ENCODE data around the gene CNGB1.

DNA sequence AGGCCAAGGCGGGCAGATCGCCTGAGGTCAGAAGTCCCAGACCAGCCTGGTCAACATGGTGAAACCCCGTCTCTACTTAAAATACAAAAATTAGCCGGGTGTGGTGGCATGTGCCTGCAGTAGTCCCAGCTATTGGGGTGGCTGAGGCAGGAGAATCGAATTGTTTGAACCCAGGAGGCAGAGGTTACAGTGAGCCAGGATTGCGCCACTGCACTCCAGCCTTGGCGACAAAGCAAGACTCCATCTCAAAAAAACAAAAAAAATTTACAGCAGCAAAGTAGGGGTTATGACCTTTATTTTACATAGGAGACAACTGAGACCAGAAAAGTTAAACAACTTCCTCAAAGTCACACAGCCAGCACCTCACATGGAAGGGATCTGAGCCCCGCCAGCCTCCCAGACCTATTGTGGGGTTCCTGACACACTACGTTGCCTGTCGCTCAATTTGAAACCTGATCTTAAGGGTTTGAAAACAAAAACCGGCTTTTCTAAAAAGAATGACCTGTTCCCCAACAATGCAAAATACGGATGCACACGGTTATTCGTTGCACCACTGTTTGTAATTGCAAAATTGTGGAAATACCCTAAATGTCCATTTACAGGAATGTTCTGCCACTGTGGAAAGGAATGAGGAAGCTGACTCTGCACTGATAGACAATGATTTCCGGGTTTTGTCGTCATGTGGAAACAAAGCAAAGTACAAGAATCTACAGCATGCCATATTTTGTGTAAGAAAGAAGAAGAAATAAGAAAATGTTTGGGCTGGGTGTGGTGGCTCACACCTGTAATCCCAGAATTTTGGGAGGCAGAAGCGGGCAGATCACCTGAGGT lies 77.2 kb downstream of the CNGB1 start:
- TF ChIP-seq, protein P1, sequence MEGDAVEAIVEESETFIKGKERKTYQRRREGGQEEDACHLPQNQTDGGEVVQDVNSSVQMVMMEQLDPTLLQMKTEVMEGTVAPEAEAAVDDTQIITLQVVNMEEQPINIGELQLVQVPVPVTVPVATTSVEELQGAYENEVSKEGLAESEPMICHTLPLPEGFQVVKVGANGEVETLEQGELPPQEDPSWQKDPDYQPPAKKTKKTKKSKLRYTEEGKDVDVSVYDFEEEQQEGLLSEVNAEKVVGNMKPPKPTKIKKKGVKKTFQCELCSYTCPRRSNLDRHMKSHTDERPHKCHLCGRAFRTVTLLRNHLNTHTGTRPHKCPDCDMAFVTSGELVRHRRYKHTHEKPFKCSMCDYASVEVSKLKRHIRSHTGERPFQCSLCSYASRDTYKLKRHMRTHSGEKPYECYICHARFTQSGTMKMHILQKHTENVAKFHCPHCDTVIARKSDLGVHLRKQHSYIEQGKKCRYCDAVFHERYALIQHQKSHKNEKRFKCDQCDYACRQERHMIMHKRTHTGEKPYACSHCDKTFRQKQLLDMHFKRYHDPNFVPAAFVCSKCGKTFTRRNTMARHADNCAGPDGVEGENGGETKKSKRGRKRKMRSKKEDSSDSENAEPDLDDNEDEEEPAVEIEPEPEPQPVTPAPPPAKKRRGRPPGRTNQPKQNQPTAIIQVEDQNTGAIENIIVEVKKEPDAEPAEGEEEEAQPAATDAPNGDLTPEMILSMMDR (IDR thresholded peaks at IDR 0.05; ENCODE audit: borderline replicate concordance, extremely low read depth, low read length, poor library complexity, severe bottlenecking), result no peak
- no peak for TF ChIP-seq EZH2 (IDR thresholded peaks at IDR 0.05; ENCODE audit: borderline replicate concordance, low read depth, low read length, severe bottlenecking)

Measured in DND-41 (cell line).